HG03575 (cell line): ENCODE results near the gene GJC3.
"Not testable (repeated sequence)": the region's sequence is repeated elsewhere in the genome, so short reads cannot be mapped to it uniquely, and the experiment has no call there.

Source experiments
- ATAC-seq: cut with Tn5 transposase; IDR thresholded peaks from one replicate; pipeline ENCODE4 v1.9.1; 2021; ENCODE audit not compliant: unreplicated experiment, insufficient number of reproducible peaks, low FRiP score; ENCODE audit errors: extremely low read depth

The GJC3 gene

GRCh38 chr7:99928994-99929729 is at the start of gene GJC3:
GJC3 (minus strand) TSS chr7:99929620; CDS start chr7:99929620, 0 bp downstream.
- ATAC-seq = no peak

GRCh38 chr7:99976626-99977025 is 47.2 kb upstream of the GJC3 start:
- no peak for ATAC-seq

GRCh38 chr7:99975782-99976521 is 46.5 kb upstream of the GJC3 start, which contains the start of gene AZGP1:
AZGP1 (minus strand) TSS chr7:99976031; CDS start chr7:99976020, 11 bp downstream.
- ATAC-seq = no peak

- no peak for ATAC-seq
Observed at GRCh38 chr7:99974681-99975080, 45.3 kb upstream of the GJC3 start.

- ATAC-seq = not testable (repeated sequence)
Observed at GRCh38 chr7:99973817-99974216, 44.4 kb upstream of the GJC3 start.

- ATAC-seq = no peak
Observed at GRCh38 chr7:99971242-99971641, 41.8 kb upstream of the GJC3 start.

- ATAC-seq = not testable (repeated sequence)
Observed at GRCh38 chr7:99969813-99970212, 40.4 kb upstream of the GJC3 start.

GRCh38 chr7:99969298-99969697 is 39.9 kb upstream of the GJC3 start:
- no peak for ATAC-seq

GRCh38 chr7:99958564-99959227 is 29.3 kb upstream of the GJC3 start:
- ATAC-seq = no peak

- ATAC-seq = no peak
Observed at GRCh38 chr7:99955247-99955646, 25.8 kb upstream of the GJC3 start.

GRCh38 chr7:99954643-99955042 is 25.2 kb upstream of the GJC3 start:
- not testable (repeated sequence) for ATAC-seq

- no peak for ATAC-seq
Observed at GRCh38 chr7:99953649-99954048, 24.2 kb upstream of the GJC3 start.

GRCh38 chr7:99952649-99953048 is 23.2 kb upstream of the GJC3 start:
- not testable (repeated sequence) for ATAC-seq

GRCh38 chr7:99950819-99951218 is 21.4 kb upstream of the GJC3 start:
- not testable (repeated sequence) for ATAC-seq

GRCh38 chr7:99949645-99950228 is 20.3 kb upstream of the GJC3 start:
- ATAC-seq = no peak

- no peak for ATAC-seq
Observed at GRCh38 chr7:99947608-99948007, 18.2 kb upstream of the GJC3 start.

GRCh38 chr7:99944497-99945070 is 15.2 kb upstream of the GJC3 start:
- no peak for ATAC-seq

- ATAC-seq = no peak
Observed at GRCh38 chr7:99943641-99944496, 14.4 kb upstream of the GJC3 start.
